IMR-90 (cell line): ENCODE data around the gene SERP2.

Experiments used
- BHLHE40 ChIP-seq: fragments of 150-350 bp; IDR thresholded peaks from 2 replicates; pipeline ENCODE4 v1.6.1; 2016; ENCODE audit warnings: mild to moderate bottlenecking, low read depth, low read length
- CEBPB ChIP-seq: IDR thresholded peaks from 2 replicates; pipeline ENCODE4 v1.6.1; 2012; ENCODE audit warnings: low read depth, low read length, improper control_type of control experiment
- CHD1 ChIP-seq: IDR thresholded peaks from 2 replicates; pipeline ENCODE4 v1.6.1; 2012; ENCODE audit warnings: low read depth, low read length, improper control_type of control experiment
- FOS ChIP-seq: fragments of 150-350 bp; IDR thresholded peaks from 2 replicates; pipeline ENCODE4 v1.6.1; 2016; ENCODE audit warnings: low read depth, low read length
- MAFK ChIP-seq: IDR thresholded peaks from 2 replicates; pipeline ENCODE4 v1.6.1; 2012; ENCODE audit warnings: low read depth, low read length, improper control_type of control experiment
- MAZ ChIP-seq: IDR thresholded peaks from 2 replicates; pipeline ENCODE4 v1.6.1; 2012; ENCODE audit warnings: low read depth, mild to moderate bottlenecking, low read length, improper control_type of control experiment, moderate library complexity, borderline replicate concordance
- MXI1 ChIP-seq: IDR thresholded peaks from 2 replicates; pipeline ENCODE4 v1.6.1; 2012; ENCODE audit warnings: low read depth, mild to moderate bottlenecking, low read length, moderate library complexity, borderline replicate concordance
- POLR2A ChIP-seq: IDR thresholded peaks from 2 replicates; pipeline ENCODE4 v1.6.1; 2012; ENCODE audit warnings: mild to moderate bottlenecking, low read depth, low read length
- RAD21 ChIP-seq: IDR thresholded peaks from 2 replicates; pipeline ENCODE4 v1.6.1; 2012; ENCODE audit warnings: low read length, improper control_type of control experiment
- RFX5 ChIP-seq: IDR thresholded peaks from 2 replicates; pipeline ENCODE4 v1.8.0; 2012; ENCODE audit warnings: low read depth, mild to moderate bottlenecking, low read length, moderate library complexity
- SMC3 ChIP-seq: fragments of 150-350 bp; IDR thresholded peaks from 2 replicates; pipeline ENCODE4 v1.6.1; 2016; ENCODE audit warnings: low read depth, mild to moderate bottlenecking, antibody characterized with exemption, low read length, moderate library complexity
- TF ChIP-seq, protein P1 (sequence below): conservative IDR thresholded peaks from 2 replicates; pipeline ENCODE4 v1.5.1; 2012; ENCODE audit warnings: mild to moderate bottlenecking, low read depth, low read length, improper control_type of control experiment
- TF ChIP-seq, protein P2 (sequence below): fragments of 150-350 bp; IDR thresholded peaks from 2 replicates; pipeline ENCODE4 v1.6.1; 2017; ENCODE audit warnings: mild to moderate bottlenecking, antibody characterized with exemption, low read length, low read depth
- TF ChIP-seq, protein P3 (sequence below): fragments of 150-350 bp; IDR thresholded peaks from 2 replicates; pipeline ENCODE4 v1.6.1; 2016; ENCODE audit warnings: low read depth, mild to moderate bottlenecking, low read length, moderate library complexity, borderline replicate concordance

DNA sequence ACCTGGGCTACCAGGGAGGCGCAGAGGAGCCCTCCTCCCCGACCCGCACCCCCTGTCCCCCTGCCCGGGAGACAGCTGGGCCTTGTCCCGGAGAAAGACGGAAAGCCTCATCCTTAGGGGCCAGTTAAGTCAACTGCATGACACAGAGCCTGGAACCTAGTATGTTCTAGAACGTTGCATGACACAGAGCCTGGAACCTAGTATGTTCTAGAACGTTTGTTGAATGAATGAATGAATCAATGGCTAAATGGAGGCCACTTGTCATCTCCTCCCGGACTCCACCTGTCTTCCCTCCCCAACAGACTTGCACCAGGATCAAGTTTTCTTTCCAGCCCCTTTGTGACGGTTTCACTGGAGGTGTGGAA lies 706 bp downstream of the SERP2 start:
- TF ChIP-seq, protein P1, sequence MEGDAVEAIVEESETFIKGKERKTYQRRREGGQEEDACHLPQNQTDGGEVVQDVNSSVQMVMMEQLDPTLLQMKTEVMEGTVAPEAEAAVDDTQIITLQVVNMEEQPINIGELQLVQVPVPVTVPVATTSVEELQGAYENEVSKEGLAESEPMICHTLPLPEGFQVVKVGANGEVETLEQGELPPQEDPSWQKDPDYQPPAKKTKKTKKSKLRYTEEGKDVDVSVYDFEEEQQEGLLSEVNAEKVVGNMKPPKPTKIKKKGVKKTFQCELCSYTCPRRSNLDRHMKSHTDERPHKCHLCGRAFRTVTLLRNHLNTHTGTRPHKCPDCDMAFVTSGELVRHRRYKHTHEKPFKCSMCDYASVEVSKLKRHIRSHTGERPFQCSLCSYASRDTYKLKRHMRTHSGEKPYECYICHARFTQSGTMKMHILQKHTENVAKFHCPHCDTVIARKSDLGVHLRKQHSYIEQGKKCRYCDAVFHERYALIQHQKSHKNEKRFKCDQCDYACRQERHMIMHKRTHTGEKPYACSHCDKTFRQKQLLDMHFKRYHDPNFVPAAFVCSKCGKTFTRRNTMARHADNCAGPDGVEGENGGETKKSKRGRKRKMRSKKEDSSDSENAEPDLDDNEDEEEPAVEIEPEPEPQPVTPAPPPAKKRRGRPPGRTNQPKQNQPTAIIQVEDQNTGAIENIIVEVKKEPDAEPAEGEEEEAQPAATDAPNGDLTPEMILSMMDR, result no peak
- TF ChIP-seq CEBPB (no peak), SMC3 (no peak), POLR2A (no peak), MAFK (no peak), BHLHE40 (no peak), MAZ (no peak), CHD1 (no peak), RFX5 (no peak), MXI1 (no peak), FOS (no peak), RAD21 (no peak)
- TF ChIP-seq, protein P2, sequence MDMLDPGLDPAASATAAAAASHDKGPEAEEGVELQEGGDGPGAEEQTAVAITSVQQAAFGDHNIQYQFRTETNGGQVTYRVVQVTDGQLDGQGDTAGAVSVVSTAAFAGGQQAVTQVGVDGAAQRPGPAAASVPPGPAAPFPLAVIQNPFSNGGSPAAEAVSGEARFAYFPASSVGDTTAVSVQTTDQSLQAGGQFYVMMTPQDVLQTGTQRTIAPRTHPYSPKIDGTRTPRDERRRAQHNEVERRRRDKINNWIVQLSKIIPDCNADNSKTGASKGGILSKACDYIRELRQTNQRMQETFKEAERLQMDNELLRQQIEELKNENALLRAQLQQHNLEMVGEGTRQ, result no peak
- TF ChIP-seq, protein P3, sequence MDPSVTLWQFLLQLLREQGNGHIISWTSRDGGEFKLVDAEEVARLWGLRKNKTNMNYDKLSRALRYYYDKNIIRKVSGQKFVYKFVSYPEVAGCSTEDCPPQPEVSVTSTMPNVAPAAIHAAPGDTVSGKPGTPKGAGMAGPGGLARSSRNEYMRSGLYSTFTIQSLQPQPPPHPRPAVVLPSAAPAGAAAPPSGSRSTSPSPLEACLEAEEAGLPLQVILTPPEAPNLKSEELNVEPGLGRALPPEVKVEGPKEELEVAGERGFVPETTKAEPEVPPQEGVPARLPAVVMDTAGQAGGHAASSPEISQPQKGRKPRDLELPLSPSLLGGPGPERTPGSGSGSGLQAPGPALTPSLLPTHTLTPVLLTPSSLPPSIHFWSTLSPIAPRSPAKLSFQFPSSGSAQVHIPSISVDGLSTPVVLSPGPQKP, result no peak
